Spleen (tissue), 11 donors: ENCODE data around the gene CFAP57. TPM values are rescaled to one million over a fixed set of nuclear protein-coding genes. Genes with fewer than 3 reads are reported as not detected.

Experiments used
- DNase-seq: peaks from one replicate; pipeline ENCODE4 v3.0.0-alpha.2; 2020
- H3K27ac ChIP-seq, 8 donors: fragments of 200-600 bp; sonication (generic) in 7 of 8; 1 replicate in 4 of 8; 2 replicates in 4 of 8; pipeline versions ENCODE4 v1.5.0 to v1.8.0; 2016 to 2021; ENCODE audit warnings: inconsistent platforms in 4 of 8, mild to moderate bottlenecking in 4 of 8, moderate library complexity in 1 of 8
- H3K27me3 ChIP-seq, 7 donors: fragments of 200-600 bp; sonication (generic) in 6 of 7; replicated peaks in 1 of 7; 1 replicate in 4 of 7; 2 replicates in 3 of 7; pipeline versions ENCODE4 v1.5.0 to v1.8.0; 2016 to 2021; ENCODE audit warnings: inconsistent platforms in 3 of 7, mild to moderate bottlenecking in 1 of 7
- H3K36me3 ChIP-seq, 6 donors: fragments of 200-600 bp; sonication (generic) in 5 of 6; 1 replicate in 4 of 6; 2 replicates in 2 of 6; pipeline versions ENCODE4 v1.5.0 to v1.8.0; 2016 to 2021; ENCODE audit warnings: inconsistent platforms in 2 of 6
- H3K4me1 ChIP-seq, 6 donors: fragments of 200-600 bp; sonication (generic) in 5 of 6; 1 replicate in 3 of 6; 2 replicates in 3 of 6; pipeline versions ENCODE4 v1.5.0 to v1.8.0; 2016 to 2021; ENCODE audit warnings: inconsistent platforms in 3 of 6
- H3K4me3 ChIP-seq, 8 donors: fragments of 200-600 bp; sonication (generic) in 7 of 8; 1 replicate in 4 of 8; 2 replicates in 4 of 8; pipeline versions ENCODE4 v1.5.0 to v1.8.0; 2016 to 2021; ENCODE audit warnings: inconsistent platforms in 4 of 8, mild to moderate bottlenecking in 4 of 8, moderate library complexity in 2 of 8
- H3K9me3 ChIP-seq, 8 donors: fragments of 200-600 bp; sonication (generic) in 7 of 8; 1 replicate in 4 of 8; 2 replicates in 4 of 8; pipeline versions ENCODE4 v1.5.0 to v1.8.0; 2016 to 2021; ENCODE audit warnings: inconsistent platforms in 4 of 8
- POLR2A ChIP-seq, 3 donors: fragments of 450-650 bp; IDR thresholded peaks; one replicate each; pipeline ENCODE4 v1.5.1; 2017; ENCODE audit warnings: antibody characterized with exemption in 3 of 3, mild to moderate bottlenecking in 1 of 3
- POLR2AphosphoS5 ChIP-seq, 3 donors: sonication (generic); formaldehyde crosslinking; IDR thresholded peaks; one replicate each; pipeline ENCODE4 v1.5.1; 2017; ENCODE audit warnings: antibody characterized with exemption in 3 of 3
- WGBS, 5 donors: extraction: QIAGEN DNeasy Blood & Tissue Kit in 3 of 5; methylation state at CpG; one replicate each; pipeline versions ENCODE4 v1.1.5 to v1.1.7; 2013 to 2018; 5-methylcytosine and 5-hydroxymethylcytosine counted together
- intact Hi-C: fragments of 100-400 bp; cut with DNase I; formaldehyde crosslinking; loops from one replicate; pipeline ENCODE4 v1.15.0; 2023; ENCODE audit warnings: low total_unique reads
- polyA plus RNA-seq, 3 donors: library from polyadenylated mRNA; stranded (reverse); fragments of 200-250 nt; gene quantifications; one replicate each; pipeline ENCODE4 v1.2.1, GENCODE V29; 2013
- total RNA-seq, 7 donors: library from RNA; depleted of rRNA in 3 of 7; stranded (reverse); fragments of >200 nt in 3 of 7; fragmentation: NEBNext Ultra II Directional in 4 of 7; extraction: Animal tissue kit (Norgen Biotek cat#: 25700) in 4 of 7; gene quantifications; one replicate each; pipeline versions ENCODE4 v1.1.0 to v1.2.1, GENCODE V29; 2016 to 2021
- TF ChIP-seq, protein P1 (sequence below), 11 experiments: fragments of 200-600 bp in 7 of 11; fragments of 450-650 bp in 4 of 11; sonication (generic) in 4 of 11; IDR thresholded peaks in 8 of 11; conservative IDR thresholded peaks in 3 of 11; 1 replicate in 7 of 11; 2 replicates in 4 of 11; pipeline versions ENCODE4 v1.4.0 to v1.8.0; 2016 to 2021; ENCODE audit warnings: antibody characterized with exemption in 11 of 11, inconsistent platforms in 4 of 11, mild to moderate bottlenecking in 1 of 11
- donor health status: healthy with polysubstance abuse.
- donor health status: DM: no; HTN: no; CAD: no; lungs with moderate emphysema.
- donor health status: DM: no; HTN: no; CAD: no.
- donor health status: Bipolar disorder and iron deficiency.
- donor health status: healthy.
- donor health status: DM: no; HTN: no; CAD: no.
- donor health status: DM: yes; HTN: yes; CAD: no.

The CFAP57 gene
- total and polyA plus RNA-seq, 10 donors, result 0.03 to 0.07 (median 0.05) TPM; not detected in 7

DNA sequence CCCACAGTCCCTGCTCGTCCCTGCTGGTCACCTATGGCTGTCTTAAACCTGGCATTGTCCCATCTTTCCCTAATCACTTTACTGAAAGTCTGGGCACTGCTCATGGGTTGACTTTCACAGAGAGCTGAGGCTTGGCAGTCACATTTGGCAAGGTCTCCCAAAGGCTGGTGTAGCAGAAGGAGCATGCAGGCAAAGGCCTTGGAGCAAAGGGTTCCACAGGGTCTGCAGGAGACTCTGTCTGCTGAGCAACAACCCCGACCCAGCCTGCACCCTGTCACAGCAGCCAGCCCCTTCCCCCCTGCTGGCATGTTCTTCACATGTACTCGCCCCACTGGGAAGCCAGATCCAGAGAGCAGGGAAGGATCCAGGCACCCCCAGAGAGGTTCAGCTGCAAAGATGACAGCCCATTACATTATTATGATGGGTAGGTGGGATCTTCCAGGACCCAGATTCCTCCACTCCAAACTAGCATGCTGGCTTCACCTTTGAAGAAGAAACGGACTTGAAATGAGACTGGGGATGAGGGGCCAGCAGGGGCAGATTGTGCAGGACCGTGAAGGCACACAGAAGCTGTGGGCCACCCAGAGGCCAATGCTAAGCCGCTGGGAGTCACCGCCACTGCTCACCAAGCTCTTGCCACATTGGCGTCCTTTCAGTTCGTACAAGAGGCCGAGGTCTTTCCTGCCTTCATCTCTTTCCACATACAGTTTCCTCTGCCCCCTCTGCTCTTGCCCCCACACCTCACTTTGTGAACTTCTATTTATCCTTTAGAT, 83.5 kb downstream of the CFAP57 start:
- Histone ChIP-seq H3K4me3 (no peak overlapping the region), H3K27me3 (no peaks in the 10 kb centered on the region), H3K36me3 (no peaks in the 10 kb centered on the region), H3K9me3 (peaks cover 0 to 5% (median 0%) of the 10 kb centered on the region in 8 donors), H3K27ac (no peak overlapping the region), H3K4me1 (no peaks in the 10 kb centered on the region)
- no peak for TF ChIP-seq POLR2AphosphoS5 (IDR thresholded peaks at IDR 0.05)
- no peak for TF ChIP-seq POLR2A (IDR thresholded peaks at IDR 0.05)
- TF ChIP-seq, protein P1, sequence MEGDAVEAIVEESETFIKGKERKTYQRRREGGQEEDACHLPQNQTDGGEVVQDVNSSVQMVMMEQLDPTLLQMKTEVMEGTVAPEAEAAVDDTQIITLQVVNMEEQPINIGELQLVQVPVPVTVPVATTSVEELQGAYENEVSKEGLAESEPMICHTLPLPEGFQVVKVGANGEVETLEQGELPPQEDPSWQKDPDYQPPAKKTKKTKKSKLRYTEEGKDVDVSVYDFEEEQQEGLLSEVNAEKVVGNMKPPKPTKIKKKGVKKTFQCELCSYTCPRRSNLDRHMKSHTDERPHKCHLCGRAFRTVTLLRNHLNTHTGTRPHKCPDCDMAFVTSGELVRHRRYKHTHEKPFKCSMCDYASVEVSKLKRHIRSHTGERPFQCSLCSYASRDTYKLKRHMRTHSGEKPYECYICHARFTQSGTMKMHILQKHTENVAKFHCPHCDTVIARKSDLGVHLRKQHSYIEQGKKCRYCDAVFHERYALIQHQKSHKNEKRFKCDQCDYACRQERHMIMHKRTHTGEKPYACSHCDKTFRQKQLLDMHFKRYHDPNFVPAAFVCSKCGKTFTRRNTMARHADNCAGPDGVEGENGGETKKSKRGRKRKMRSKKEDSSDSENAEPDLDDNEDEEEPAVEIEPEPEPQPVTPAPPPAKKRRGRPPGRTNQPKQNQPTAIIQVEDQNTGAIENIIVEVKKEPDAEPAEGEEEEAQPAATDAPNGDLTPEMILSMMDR (IDR thresholded peaks at IDR 0.05 in 8 of 11, conservative IDR thresholded peaks at IDR 0.05 in 3 of 11), result no peak
- no peak for DNase-seq
- intact Hi-C loops, result no loop called here
- 58 to 83% (median 71%) methylated on average over 10 of the region's 10 CpGs for WGBS, 5 donors

DNA sequence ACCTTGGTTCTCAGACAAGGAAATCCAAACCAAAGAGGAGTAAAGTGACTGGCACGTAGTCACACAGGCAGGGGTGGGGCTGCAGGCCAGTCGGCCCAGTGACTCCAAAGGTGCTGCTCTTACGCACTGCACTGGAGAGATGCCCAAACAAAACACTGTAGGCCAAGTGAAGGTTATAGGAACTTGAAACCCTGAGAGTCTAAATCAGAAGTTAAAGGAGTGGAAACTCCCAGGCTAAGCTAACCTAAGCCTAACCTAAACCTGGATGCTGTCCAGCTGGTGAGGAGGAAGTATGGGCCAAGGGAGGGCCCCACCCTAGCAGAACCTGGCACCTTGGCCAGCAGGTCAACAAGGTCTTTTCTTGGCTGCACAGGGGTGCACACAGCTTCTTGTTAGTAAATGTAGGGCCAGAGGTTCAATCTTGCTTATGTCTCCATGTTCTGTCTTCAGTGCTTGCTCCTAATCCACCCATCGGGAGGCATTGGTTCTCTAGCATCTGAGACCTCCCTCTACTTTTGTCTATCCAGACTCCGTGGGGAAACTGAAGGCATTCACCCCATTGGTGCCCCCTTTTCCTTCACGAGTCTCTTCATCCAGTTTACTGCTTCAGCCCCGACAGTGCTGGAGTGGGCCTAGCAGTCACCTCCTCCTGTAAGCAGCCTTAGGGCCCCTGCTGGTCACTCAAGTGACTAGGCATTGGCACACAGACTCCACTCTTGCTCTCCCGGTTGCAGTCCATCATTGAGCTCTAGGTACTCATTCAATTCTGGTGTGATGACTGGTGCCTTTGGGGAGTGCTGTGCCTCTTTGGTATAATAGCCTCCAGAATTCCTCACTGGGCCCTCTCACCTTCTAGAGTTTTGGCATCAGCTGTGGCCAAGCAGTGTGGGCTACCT, 84.8 kb downstream of the CFAP57 start:
- H3K4me3 ChIP-seq, result no peak overlapping the region
- peak; percentile 17 for DNase-seq
- H3K4me1 ChIP-seq, result no peaks in the 10 kb centered on the region
- H3K9me3 ChIP-seq, result peaks cover 0 to 5% (median 0%) of the 10 kb centered on the region in 8 donors
- intact Hi-C loops, result no loop called here
- no peaks in the 10 kb centered on the region for H3K36me3 ChIP-seq
- TF ChIP-seq, protein P1 (IDR thresholded peaks at IDR 0.05 in 8 of 11, conservative IDR thresholded peaks at IDR 0.05 in 3 of 11), result no peak
- TF ChIP-seq POLR2A (IDR thresholded peaks at IDR 0.05), result no peak
- no peak for TF ChIP-seq POLR2AphosphoS5 (IDR thresholded peaks at IDR 0.05)
- WGBS, 5 donors, result 81 to 90% (median 85%) methylated on average over 8 of the region's 8 CpGs
- no peaks in the 10 kb centered on the region for H3K27me3 ChIP-seq
- H3K27ac ChIP-seq, result no peak overlapping the region

DNA sequence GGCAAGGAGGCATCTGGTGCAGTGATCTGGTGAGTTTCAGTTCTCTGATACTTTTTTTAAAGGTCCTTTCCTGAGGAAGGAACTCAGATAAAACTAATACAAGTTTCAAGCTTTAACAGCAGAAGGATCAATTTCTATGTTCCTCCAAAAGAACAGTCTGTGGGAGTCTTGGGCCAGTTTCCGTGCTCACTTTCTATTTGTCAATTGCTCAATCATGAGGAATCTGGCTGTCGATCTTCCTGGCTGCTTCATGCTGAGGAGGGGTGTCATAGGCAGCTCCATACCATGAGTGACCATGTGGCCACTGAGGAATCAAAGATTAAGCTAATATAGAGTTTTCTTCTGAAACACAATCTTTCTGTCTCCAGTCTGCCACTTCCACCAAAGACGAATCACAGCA, 86.2 kb downstream of the CFAP57 start:
- H3K4me3 ChIP-seq, result no peak overlapping the region
- H3K4me1 ChIP-seq, result no peaks in the 10 kb centered on the region
- TF ChIP-seq, protein P1 (IDR thresholded peaks at IDR 0.05 in 8 of 11, conservative IDR thresholded peaks at IDR 0.05 in 3 of 11), result no peak
- TF ChIP-seq POLR2A (IDR thresholded peaks at IDR 0.05), result no peak
- no peak for TF ChIP-seq POLR2AphosphoS5 (IDR thresholded peaks at IDR 0.05)
- WGBS, 5 donors, result 59 to 89% (median 76%) methylated on average over 3 of the region's 3 CpGs
- no peaks in the 10 kb centered on the region for H3K36me3 ChIP-seq
- intact Hi-C loops, result no loop called here
- peaks cover 0 to 10% (median 5%) of the 10 kb centered on the region in 8 donors for H3K9me3 ChIP-seq
- H3K27ac ChIP-seq, result no peak overlapping the region
- no peaks in the 10 kb centered on the region for H3K27me3 ChIP-seq
- DNase-seq, result no peak

DNA sequence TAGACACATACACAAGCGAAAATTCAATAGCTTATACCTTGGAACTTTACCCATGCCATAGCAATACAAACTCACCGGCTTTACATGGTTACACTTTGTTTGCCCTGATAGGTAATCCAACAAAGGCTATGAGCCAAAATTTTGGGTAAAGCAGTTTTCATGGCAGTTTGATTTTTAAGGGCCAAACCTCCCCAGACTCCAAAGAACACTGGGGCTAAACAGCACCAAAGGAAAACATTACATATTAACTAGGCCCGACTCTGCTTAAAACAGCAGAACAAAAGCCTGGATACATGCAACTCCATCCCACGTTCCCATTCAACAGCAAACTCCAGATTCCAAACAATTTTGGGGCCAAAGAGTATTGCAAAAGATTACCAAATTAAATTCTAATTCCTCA, 93.3 kb downstream of the CFAP57 start:
- 83 to 94% (median 90%) methylated on average over 4 of the region's 4 CpGs for WGBS, 5 donors
- no peak overlapping the region for H3K4me3 ChIP-seq
- no peaks in the 10 kb centered on the region for H3K36me3 ChIP-seq
- H3K27me3 ChIP-seq, result peaks cover 0 to 13% (median 0%) of the 10 kb centered on the region in 7 donors
- intact Hi-C loops, result no loop called here
- H3K4me1 ChIP-seq, result peaks cover 0 to 3% (median 1%) of the 10 kb centered on the region in 6 donors
- H3K9me3 ChIP-seq, result peaks cover 0 to 12% (median 8%) of the 10 kb centered on the region in 8 donors
- DNase-seq, result no peak
- TF ChIP-seq, protein P1 (IDR thresholded peaks at IDR 0.05 in 8 of 11, conservative IDR thresholded peaks at IDR 0.05 in 3 of 11), result no peak
- no peak for TF ChIP-seq POLR2A (IDR thresholded peaks at IDR 0.05)
- H3K27ac ChIP-seq, result no peak overlapping the region
